ENCODE measurements around the gene PNRC2.
"Not testable (repeated sequence)": the region's sequence is repeated elsewhere in the genome, so short reads cannot be mapped to it uniquely, and the experiment has no call there.

Gene PNRC2

DNA sequence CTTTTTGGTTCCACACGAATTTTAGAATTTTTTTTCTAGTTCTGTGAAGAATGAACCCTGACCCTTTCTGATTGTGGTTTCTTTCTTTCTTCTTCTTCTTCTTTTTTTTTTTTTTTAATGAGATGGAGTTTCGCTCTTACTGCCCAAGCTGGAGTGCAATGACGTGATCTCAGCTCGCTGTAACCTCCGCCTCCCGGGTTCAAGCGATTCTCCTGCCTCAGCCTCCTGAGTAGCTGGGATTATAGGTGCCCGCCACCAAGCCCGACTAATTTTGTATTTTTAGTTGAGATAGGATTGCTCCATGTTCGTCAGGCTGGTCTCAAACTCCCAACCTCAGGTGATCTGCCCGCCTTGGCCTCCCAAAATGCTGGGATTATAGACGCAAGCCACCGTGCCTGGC is 32.4 kb downstream of the PNRC2 start:
- DNase-seq (ENCODE audit: low spot score): not testable (repeated sequence)

DNA sequence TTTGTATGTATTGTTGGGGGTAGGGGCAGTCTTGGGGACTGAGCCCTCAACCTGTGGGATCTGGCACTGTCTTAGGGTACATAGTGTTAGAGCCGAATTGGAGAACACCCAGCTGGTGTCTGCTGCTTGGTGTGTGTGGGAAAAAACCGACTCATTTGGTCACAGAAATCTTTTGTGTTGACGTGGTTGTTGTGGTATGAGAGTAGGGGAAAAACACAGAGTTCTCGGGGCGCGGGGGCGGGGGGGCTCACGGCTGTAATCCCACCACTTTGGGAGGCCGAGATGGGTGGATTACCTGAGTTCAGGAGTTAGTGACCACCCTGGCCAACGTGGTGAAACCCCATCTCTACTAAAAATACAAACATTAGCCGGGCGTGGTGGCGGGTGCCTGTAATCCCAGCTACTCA is 35.8 kb downstream of the PNRC2 start:
- DNase-seq (ENCODE audit: low spot score): no peak

DNA sequence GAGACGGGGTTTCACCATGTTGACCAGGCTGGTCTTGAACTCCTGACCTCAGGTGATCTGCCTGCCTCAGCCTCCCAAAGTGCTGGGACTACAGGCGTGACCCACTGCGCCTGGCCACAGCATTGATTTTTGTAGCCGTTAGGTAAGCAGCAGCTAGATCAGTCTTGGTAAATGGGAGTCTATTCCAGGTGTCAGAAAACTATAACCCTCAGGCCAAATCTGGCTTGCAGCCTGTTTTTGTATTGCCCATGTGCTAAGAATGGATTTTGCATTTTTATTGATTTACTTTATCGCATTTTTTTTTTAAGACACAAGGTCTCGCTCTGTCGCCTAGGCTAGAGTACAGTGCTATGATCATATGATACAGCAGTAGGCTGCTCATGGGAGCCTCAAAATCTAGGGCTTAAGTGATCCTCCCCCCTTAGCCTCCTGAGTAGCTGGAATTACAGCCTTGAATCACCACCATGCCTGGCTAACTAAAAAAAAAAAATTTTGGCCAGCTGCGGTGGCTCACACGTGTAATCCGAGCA is 37.1 kb downstream of the PNRC2 start:
- no peak for DNase-seq (ENCODE audit: low spot score)

DNA sequence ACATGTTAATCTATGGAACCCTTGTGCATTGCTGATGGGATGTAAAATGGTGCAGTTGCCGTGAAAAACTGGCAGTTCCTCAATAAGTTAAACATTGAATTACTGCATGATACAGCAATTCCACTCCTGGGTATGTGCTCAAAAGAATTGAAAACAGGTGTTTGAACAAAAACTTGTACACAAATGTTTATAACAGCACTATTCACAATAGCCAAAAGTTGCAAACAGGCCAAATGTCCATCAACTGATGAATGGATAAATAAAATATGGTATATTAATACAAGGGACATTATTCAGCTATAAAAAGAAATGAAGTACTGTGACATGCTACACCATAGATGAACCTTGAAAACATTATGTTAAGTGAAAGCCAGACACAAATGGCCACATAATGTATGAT is 38.2 kb downstream of the PNRC2 start:
- no peak for DNase-seq (ENCODE audit: low spot score)

DNA sequence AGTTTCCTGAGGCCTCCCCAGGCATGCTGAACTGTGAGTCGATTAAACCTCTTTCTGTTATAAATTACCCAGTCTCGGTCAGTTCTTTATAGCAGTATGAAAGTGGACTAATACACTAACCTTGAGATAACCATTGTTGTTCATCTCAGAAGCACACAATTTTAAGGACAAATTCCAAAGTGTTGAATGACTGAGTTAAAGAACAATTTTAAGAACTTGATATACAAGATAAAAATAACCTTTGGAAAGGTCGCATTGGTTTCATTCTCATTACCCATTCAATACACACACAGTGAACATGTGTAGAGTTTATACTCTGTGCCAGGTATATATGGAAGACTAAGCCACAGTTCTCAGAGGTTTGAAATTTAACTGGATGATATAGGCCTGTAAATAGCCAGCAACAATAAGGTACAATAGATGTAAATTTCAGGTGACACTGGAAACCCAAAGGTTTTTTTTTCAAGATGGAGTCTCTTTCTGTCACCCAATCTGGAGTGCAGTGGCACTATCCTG is 39.6 kb downstream of the PNRC2 start:
- no peak for DNase-seq (ENCODE audit: low spot score)

DNA sequence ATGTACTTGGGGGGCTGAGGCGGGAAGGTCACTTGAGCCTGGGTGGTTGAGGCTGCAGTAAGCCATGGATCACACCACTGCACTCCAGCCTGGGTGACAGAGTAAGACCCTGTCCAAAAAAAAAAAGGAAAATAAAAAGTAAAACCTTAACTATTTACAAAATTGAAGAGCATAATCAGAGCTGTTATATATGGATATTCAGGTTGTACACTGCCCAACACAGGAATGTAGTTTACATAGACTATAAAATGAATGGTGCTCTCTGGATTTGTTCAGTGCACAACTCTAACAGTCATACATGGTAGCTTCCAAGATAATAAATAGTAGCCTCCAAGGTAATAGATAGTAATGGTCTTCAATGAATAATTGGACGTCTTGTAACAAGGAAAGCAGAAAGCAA is 43.1 kb downstream of the PNRC2 start:
- no peak for DNase-seq (ENCODE audit: low spot score)

DNA sequence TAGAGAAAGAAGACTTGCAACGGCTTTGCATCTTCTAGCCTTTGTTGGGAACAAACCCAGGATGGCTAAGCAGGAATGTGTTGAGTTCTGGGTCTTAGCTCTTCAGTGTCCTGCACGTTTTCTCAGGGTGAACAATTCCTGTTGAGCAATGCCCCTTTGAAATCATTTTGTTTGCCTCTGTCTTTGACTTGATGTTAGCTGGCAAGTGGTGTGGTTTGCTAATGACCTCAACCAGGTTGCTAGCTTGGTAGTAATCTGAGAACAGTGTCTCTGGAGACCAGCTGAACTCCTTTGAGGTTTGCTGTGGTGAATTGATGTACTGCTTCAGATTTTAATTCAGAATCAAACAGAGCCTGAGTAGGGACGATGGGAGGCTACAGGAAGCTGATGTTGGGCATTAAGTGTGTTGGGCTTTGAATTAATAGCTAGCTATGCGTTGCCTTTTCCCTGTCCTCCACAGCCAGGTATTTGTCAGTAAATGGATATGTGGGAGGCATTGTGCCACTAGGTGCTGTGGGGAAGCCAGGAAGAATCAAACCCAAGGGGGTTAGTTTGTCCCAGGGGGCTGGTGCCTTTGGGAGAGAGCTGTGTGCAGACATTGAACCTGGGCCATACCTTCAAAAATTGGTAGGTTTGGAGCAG is 43.8 kb downstream of the PNRC2 start:
- DNase-seq (ENCODE audit: low spot score): peak; percentile 12

DNA sequence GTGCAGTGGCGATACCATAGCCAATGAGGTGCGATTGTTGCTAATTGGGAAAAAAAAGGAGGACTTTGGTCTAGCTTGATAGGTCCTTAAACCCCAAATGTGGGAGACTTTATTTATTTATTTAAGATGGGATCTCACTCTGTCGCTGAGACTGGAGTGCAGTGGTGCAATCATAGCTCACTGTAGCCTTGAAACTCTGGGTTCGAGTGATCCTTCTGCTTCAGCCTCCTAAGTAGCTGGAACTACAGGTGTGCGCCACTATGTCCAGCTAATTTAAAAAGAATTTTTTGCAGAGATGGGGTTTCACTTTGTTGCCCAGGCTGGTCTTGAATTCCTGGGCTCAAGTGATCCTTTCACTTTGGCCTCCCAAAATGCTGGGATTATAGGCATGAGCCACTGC is 44.5 kb downstream of the PNRC2 start:
- DNase-seq (ENCODE audit: low spot score): no peak

DNA sequence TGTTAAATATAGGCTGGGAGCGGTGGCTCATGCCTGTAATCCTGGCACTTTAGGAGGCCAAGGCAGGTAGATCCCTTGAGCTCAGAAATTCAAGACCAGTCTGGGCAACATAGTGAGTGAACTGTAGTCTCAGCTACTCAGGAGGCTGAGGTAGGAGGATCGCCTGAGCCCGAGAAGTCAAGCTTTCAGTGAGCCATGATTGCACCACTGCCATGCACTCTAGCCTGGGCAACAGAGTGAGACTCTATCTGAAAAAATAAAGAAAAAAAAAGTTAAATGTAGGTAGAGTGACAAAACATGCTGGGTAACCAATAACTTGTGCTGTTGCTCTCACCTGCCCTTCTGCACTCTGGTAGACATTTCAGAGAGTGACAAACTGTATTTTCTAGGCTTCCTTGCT is 45.5 kb downstream of the PNRC2 start:
- no peak for DNase-seq (ENCODE audit: low spot score)

DNA sequence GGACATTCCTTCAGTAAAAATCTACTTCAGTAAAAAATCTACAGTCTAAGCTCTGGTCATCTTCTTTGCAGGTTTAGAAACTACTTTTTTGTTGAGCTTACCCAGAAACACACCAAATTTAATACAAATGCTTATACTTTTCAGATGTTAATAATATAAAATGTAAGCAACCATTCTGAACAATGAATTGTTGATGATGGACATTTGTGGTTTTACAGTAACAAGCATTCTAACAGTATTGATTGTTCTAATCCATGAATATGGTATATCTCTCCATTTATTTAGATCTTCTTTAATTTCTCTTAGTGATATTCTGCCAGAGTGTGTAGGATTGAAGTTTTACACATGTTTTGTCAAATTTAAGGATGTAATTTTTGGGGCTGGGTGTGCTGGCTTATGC is 47.5 kb downstream of the PNRC2 start:
- no peak for DNase-seq (ENCODE audit: low spot score)

DNA sequence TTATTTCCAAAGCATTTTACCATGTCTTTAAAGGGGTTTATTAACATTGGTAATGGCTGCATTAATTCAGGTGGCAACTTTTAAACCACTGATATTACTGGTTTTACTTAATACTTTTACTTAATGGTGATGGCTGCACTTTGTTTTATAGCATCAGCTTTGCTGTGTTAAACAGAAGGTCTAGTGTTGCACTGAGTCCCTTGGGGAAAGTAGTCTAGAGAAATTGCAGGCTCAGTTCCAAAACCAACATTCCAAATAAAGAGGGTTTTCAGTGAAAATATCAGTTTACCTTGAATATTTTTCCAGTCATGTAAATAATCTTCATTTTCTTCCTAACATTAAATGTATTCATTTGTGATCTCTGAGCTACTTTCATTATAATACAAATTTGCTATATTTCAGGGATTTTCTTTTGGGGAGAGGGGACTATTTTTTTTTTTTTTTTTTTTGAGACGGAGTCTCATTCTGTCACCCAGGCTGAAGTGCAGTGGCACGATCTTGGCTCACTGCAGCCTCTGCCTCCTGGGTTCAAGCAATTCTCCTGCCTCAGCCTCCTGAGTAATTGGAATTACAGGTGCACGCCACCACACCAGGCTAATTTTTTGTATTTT is 49.1 kb downstream of the PNRC2 start:
- DNase-seq (ENCODE audit: low spot score): not testable (repeated sequence)

DNA sequence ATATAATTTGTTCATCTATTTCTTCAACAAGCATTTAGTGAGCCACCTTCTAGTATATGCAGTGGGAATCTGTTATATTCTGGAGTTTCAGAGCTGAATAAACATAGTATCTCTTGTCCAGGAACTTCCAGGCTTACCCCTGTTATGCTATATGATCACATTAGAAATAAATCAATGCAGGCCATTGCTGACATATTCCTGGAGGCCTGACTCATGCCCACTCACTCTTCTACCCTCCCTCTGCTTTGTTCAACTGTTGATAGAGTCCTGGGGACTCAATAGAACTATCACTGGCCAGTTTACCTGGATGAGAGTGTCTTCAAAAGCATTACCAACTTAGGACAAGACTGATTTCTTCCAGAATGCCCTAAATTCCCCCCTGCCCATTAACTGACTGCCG is 49.8 kb downstream of the PNRC2 start:
- DNase-seq (ENCODE audit: low spot score): no peak

DNA sequence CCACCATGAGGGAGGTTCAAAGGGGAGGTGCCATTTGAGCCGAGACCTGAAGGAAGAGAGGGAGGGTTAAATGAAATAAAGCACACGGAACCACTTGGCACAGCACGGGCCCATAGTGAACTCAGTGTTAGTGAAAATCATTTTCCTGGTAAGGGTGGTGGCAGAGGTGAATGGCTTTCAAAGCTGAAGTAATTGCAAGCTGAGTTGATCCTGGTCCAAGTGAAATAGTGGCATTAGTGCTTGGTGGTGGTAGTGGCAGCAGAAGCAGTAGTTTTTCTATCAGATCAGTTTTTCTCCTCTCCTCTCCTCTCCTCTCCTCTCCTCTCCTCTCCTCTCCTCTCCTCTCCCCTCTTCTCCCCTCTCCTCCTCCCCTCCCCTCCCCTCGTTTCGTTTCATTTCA is 51.0 kb downstream of the PNRC2 start:
- DNase-seq (ENCODE audit: low spot score): no peak

DNA sequence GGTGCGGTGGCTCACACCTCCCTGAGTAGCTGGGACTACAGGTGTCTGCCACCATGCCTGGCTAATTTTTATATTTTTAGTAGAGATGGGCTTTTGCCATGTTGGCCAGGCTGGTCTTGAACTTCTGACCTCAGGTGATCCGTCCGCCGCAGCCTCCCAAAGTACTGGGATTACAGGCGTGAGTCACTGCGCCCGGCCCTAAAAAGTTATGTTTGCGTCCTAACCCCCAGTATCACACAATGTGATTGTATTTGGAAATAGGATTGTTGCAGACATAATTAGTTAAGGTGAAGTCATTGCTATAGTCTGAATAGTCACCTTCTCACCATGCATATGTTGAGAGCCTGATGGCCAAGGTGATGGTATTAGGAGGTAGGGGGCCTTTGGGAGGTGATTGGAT is 53.2 kb downstream of the PNRC2 start:
- DNase-seq (ENCODE audit: low spot score): not testable (repeated sequence)
